Posterior vena cava (tissue), 2 donors: Measurements from ENCODE around the gene ABCF2. TPM values are rescaled to one million over a fixed set of nuclear protein-coding genes. Genes with fewer than 3 reads are reported as not detected.
A peak's percentile ranks its signal among the peaks of the same experiment; 100 is the strongest.

ENCODE experiments used
- DNase-seq: peaks from one replicate; pipeline ENCODE4 v3.0.0-alpha.2; 2020; ENCODE audit warnings: low spot score
- intact Hi-C, 2 donors: fragments of 100-400 bp; cut with DNase I; formaldehyde crosslinking; loops; one replicate each; pipeline versions ENCODE4 v1.14.1 to v1.14.2; 2022 to 2023
- total RNA-seq, 2 donors: library from RNA; stranded (reverse); fragmentation: NEBNext Ultra II Directional; extraction: Animal tissue kit (Norgen Biotek cat#: 25700); gene quantifications; one replicate each; pipeline ENCODE4 v1.2.1, GENCODE V29; 2021
- donor health status: DM: yes; HTN: yes; CAD: no.
- donor health status: DM: yes; HTN: yes; CAD: no.

Gene ABCF2
- total RNA-seq, 2 donors from 2014 or later, result 24.4 to 27.4 TPM

DNA sequence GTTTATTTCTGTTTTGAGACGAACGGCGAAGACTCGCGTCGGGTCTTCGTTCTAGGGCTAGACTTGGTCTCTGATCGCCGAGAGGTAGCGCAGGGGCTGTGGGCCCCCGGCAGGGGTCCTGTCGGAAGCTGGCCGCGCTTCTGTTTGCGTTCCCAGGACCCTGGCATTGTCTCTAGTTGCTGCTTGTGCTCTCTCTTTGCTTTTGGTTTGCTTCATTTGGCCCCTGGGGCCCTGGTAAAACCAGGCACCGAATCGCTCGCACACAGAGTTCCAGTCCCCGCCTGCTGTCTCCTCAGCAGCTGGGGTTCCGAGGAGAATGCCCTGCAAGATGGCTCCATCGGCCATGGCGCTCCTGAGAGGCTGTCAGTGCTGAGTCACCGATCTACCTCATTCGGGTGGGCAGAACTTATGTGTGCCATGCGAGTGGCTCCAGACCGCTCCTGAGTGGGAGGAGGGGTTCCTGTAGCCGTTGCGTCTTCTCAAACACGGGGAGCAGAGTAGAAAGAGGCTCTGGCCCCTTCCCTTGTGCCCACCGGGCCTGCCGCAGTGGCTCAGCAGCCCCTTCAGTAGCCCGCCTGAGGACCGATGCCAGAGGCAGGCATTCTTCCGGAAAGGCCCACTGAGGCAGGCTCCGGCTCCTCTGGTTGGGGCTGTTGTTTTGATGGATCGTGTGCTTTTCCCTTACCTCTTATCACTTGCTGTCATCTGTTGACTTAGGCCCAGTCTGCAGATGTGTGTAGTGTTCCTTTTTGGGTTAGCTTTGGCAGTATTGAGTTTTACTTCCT, 6.1 kb upstream of the ABCF2 start:
- DNase-seq, result peak; percentile 90
- intact Hi-C loops, result no loop called here

DNA sequence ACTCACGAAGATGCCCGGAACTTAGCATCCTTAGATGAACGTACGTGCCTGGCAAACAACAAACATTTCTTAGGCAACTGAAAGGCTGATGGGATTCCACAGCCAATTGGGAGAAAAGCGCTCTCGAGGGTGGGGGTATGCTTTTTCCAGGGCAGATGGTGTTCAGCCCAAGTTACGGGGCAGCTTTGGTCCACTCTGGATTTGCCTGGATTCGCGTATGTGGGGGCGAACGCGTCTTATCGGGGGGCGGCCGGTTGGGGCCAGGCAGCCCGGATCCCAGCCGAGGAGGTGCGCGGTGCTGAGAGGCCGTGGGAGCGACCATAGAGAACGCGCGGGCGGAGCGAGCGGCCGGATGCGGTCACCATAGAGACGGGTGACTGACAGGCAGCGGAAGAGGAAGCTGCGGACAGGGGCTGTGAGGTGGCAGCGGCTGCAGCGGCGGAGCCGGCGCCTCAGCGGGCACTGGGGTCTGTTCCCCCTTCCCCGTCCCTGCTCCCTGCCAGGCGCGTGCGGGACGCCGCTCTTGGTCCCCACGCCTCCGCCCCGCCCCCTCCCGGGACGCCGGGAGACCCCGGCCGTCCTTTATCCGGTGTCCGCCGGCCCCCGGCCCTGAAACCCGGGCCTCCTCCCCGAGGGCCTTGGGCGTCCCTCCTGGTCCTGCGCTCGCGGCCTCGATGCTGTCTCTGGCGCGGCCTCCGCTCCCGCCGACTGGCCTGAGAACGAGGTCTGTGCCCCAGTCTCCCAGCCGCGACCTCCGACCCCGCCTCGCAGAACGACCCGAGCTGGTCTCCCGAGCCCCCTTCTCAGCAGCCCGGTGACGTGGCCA, 5.3 kb upstream of the ABCF2 start, which contains the start of gene CHPF2:
Gene CHPF2, plus strand, starts transcription at position 393 of the 826 bp plus-strand sequence. CDS start 1,529 bp downstream, outside the sequence.
- peak; percentile 98 for DNase-seq

DNA sequence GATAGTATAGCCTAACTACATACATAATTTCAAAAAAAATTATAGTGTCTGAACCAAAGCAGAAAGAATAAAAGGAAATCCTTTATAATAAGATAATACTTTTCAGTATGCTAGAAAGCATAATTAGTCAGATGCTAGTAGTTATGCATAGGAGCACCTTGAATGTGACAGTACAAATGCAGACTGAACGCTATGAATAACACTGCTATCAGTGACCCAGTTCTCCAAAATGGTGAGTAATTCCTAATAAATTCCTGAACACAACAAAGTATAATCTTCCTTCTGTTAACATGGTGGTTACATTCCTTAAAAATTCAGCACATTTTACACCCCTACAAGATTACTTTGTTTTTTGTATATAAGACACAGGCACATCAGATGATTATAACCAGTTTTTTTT, 4.1 kb upstream of the ABCF2 start:
- DNase-seq, result no peak
- intact Hi-C loops, result no loop called here

More for the DNA sequence above, 5.3 kb upstream of the ABCF2 start, which contains the start of gene CHPF2:
- intact Hi-C loops, result no loop called here

DNA sequence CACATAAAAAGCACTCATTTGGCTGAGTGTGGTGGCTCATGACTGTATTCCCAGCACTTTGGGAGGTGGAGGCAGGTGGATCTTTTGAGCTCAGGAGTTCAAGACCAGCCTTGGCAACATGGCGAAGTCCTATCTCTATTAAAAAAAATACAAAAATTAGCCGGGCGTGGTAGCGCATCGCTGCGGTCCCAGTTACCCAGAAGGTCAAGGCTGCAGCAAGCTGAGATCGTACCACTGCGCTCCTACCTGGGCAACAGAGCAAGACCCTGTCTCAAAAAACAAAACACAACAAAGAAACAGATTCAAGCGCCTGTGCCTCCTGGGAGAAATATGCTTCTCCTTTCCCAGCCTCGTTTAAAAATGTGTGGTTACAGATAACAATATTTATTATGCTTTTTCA, 2.2 kb upstream of the ABCF2 start:
- DNase-seq, result peak; percentile 58
- intact Hi-C loops, result no loop called here

DNA sequence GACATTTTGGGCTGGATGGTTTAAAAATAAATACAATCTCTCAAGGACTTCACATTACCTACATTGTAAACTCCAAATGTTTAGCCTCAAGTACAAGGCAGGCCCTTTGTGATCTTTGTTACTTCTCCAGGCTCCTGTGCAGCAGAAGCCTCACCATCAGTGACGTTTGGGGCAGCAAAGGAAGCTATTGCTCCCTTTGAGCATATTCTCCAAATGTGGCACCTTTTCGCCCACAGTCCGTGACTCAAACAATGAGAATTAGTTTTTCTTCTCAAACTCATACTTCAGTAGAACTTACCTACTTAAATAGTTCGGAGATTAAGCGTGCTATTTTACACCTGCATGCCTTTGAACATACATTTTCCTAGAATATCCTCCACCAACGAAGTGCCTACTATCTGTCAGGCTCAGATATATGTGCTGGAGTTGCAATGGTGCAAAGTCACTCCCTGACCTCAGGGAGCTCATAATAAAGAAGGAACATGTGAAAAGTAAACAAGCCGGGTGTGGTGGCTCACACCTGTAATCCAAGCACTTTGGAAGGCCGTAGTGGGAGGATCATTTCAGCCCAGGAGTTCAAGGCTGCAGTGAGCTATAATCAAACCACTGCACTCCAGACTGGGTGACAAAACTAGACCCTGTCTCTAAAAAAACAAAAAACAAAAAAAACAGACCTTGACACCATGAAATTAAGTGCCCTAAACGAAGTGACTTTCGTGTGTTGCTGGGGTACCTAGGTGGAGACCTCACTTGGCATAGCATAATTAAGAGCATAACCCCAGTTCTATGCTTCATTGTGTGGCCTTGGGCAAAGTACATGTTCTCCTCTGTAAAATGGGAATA, 1.2 kb upstream of the ABCF2 start:
- intact Hi-C loops, result no loop called here
- DNase-seq, result peak; percentile 20

DNA sequence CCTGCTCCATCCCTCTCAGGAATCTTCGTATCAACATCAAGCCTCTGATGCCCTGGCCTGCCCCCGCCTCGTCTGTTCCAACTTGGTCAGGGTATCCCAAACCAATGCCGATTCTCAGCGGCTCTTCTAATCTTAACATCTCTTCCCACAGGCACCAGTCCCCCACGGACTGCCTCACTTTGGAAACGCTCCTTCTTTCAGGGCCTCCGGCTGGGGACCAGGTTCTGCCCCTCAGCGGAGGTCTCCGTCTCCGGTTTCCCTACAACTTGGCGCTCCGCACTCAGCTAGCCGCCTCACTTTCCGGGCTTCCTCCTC, 488 bp downstream of the ABCF2 start:
- DNase-seq, result no peak
- intact Hi-C loops, result no loop called here

DNA sequence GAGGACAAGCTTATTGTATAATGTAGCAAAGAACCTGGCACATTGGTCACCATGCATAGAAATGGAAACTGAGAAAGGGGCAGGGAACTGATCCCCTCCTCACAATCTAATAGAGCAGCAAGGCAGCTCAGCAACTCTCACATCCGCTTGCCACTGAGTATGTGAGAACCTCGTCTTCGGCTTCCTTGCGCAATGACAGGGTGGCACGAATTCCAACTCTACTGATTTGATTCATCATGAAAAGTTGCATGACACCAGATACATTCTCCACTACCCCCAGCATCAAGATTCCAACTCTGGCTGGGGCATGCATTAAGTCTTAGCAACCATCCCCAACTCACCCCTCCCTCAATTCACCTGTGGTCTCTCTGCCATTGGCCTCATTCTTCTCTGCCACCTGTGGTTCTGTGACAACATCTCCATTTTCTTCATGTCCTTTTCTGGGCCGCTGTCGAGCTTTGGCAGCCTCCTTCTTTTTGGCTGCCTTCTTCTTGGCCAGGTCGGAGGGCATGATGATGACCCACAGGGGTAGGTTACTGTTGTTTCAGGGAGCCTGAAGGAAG, 976 bp downstream of the ABCF2 start:
- DNase-seq, result peak; percentile 61
- intact Hi-C loops, result no loop called here

DNA sequence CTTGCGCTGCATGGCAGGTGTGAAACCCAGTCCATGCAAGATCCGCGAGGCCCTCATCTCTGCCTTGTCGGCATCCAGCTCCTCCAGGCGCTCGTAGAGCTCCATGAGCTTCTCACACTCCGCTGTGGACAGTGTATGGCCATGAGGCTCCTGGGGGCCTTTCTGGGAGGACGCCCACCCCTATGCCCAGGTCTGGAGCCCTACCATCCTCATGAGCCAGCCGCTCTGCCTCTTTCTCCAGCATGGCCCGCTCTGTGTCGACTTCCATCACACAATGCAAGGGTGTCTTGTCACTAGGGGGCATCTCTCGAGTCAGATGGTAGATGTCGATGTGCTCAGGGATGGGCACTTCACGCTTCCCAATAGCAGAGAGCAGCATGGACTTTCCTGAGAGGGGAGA, 3.3 kb downstream of the ABCF2 start:
- DNase-seq, result no peak
- intact Hi-C loops, result no loop called here

DNA sequence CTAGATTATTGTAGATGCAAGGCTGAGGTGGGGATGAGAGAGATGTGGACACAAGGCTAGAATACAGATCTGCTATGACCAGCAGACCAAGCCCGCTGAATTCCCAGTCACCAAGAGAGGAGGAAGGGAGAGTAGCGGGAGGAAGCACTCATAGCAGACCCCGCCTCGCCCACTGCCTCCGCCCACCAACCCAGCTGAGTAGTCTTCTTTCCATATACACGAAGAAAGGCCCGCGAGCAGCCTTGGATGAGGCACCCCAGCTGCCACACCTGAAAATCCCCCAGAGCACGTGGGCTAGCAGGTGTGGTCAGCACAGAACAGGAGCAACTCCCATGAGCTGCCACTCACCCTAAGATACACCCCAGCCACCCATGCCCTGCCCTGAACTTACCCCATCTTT, 8.8 kb downstream of the ABCF2 start:
- peak; percentile 62 for DNase-seq
- intact Hi-C loops, result loop anchor here in 1 of 2 donors (10.0 kb wide), 1 partner anchor 83 kb away; no protein-coding TSS in a partner anchor

DNA sequence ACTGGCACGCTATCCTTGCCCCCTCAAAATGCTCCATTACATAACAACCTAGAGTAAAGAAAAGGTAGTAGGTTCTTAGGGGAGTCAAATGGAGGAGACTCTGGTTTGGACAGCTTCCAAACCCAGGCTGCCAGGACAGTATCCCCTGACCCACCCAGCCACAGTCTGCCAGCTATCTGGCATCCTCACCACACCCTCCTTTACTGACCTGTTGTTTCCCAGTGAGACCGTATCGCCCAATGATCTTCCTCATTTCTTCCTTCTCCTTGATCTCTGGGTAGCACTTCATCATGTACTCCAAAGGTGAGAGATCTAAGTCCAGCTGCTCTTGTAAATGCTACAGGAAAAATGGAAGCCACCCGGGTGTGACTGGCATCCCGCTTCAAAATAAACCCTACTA, 11.6 kb downstream of the ABCF2 start:
- intact Hi-C loops, result loop anchor here in 1 of 2 donors (10.0 kb wide), 1 partner anchor 81 kb away; no protein-coding TSS in a partner anchor
- DNase-seq, result no peak

DNA sequence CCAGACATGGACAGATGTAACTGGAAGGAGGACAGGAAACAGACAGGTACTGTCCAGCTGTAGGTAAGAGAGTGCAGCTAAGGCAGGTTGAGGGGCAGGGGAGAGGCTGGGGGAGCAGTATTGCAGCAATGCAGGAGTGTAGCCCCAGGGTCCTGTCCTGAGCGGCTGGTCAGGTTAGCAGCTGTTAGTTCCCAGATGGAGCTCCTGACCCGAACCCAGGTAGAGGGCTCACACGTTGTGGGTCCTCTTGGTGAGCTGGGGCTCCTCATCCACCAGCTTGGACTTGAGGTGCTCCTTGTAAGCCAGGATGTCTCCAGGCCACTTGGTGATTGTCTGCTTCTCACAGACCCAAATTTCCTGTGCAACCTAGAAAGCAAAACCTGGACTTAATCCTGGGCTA, 13.2 kb downstream of the ABCF2 start:
- intact Hi-C loops, result loop anchor here in 1 of 2 donors (10.0 kb wide), 1 partner anchor 79 kb away; no protein-coding TSS in a partner anchor
- DNase-seq, result peak; percentile 75

DNA sequence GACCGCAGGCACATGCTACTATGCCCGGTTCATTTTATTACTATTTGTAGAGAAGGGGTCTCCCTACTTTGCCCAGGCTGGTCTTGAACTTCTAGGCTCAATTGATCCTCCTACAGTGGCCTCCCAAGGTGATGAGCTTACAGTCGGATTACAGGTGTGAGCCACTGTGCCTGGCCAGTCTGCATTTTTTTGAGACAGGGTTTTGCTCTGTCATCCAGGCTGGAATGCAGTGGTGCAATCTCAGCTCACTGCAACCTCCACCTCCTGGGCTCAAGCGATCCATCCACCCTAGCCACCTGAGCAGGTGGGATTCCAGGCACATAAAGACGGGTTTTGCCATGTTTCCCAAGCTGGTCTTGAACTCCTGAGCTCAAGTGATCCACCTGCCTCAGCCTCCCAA, 14.4 kb downstream of the ABCF2 start:
- intact Hi-C loops, result loop anchor here in 1 of 2 donors (10.0 kb wide), 1 partner anchor 78 kb away; no protein-coding TSS in a partner anchor
- peak; percentile 45 for DNase-seq

DNA sequence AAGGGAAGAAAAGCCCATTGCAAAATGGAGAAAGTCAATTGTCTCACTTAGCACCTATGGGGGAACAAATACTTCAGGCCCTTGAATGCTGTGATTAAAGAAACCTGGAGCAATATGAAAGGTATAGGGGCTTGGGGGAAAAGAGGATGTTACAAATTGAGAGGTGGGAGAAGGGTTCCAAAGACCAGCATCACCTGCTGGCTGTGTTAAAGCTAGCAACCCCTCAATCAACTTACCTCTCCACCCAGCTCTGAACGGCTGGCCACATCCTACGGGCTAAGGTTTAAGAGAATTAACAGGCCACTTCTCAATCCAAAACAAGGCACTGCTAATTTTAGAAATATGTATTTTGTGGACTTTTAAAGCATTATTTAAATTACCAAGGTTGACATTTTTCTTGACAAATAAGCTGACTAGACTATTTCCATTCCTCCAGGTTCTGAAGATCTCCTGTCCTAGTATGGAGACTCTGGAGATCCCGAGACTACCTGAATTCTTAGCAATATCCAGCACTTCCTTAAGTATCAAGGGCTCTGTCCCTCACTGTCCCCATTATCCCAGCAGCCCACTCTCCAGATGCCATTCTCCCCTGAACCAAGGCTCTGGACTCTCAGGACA, 15.7 kb downstream of the ABCF2 start:
- DNase-seq, result peak; percentile 26
- intact Hi-C loops, result loop anchor here in 1 of 2 donors (10.0 kb wide), 1 partner anchor 76 kb away; no protein-coding TSS in a partner anchor

DNA sequence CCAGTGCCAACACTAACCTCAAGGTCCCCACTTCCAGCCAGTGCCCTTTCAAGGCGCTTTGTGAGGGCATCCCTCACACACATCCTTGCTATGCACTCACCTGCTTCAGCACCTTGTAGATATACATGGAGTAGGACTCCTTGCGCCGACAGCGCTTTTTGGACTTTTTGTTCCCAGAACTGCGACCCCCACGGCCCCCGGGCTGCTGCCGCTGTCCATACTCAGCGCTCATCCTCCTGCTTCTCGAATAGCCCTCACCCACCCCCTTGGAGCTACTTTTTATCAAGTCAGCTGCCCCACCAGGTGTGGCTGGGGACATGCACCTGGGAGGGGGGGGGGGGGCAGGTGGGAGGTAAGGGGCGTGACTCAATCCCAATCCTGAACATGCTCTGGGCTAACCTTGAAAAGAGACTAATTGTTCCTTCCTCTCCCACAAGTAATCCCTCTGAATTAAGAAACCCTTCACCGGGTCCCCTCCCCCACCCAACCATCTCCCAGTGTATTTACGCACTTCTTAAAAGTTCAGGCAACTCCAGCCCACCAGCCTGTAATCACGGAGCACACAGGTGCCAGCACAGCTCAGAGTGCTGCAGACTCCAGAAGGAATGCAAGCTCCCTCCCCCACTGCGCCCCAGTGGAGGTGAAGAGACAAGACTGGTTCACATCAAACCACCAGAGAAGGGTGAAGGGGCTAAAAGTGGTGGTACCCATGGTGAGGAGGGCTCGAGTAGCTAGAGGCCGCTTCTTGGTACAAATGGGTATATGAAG, 16.7 kb downstream of the ABCF2 start, which contains the start of gene H2BK1:
Gene H2BK1, minus strand, starts transcription at position 402 of the 768 bp plus-strand sequence. Its CDS starts 170 bp downstream, at position 232.
- intact Hi-C loops, result loop anchor here in 1 of 2 donors (10.0 kb wide), 1 partner anchor 75 kb away; no protein-coding TSS in a partner anchor
- DNase-seq, result peak; percentile 62

DNA sequence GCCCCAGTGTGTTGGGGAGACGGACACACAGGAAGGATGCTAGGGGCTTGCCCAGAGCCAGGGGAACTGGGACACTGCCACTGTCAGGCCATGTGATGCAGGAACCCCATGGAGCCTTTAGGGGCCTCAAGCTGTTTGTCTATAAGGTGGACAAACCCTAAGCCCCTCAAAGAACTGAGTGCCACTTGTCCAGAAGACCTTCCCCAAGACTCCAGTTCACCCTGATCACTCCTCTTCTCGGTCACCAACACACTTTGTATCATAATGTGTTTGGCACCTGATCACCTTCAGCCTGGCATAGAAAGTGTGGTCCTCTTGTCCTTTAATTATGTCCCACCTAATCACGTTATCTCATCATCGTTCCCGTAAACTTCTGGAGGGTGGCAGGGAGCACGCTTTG, 17.4 kb downstream of the ABCF2 start:
- intact Hi-C loops, result no loop called here
- DNase-seq, result no peak

DNA sequence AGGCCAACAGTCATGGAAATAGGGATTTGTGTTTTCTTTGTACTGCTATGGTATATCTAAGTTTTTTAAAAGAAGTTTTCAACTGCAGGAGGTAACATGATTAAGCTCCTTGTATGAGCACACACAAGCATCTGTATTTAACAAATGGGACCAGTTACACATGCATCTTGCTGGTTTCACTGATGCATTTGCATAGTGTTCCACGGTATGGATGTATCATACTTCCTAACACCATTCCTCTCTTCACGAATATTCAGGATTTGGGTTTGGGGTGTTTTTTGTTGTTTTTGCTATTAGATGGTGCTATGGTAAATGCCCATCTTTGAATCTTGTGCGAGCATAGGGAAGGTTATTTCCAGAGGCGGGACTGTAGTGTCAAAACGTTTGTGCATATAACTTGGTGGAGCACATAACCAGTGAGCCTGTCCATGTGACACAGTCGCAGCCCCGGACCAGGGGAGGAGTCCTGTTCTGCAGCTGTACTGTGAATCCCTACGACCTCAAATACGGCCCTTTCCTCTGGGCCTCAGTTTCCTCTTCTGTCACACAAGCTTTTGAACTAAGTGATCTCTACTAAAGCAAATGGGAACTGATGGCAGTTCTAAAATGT, 18.6 kb downstream of the ABCF2 start:
- DNase-seq, result peak; percentile 29
- intact Hi-C loops, result no loop called here

DNA sequence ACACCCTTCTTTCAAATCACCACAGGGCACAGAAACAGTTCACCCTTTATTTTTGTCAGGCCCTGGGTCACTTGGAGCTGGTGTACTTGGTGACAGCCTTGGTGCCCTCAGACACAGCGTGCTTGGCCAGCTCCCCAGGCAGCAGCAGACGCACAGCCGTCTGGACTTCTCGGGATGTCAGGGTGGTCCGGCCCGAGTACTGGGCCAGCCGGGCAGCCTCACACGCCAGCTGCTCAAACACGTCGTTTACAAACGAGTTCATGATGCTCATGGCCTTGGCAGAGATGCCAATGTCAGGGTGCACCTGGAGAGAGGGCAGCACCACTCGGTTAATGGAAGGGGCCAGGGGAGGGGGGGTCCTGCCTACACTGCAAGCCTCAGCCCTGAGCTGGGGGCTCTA, 19.2 kb downstream of the ABCF2 start:
- peak; percentile 60 for DNase-seq
- intact Hi-C loops, result no loop called here
